Gastrocnemius medialis (tissue), 4 donors: Measurements from ENCODE around the gene UBE2S.

ENCODE experiments used
- POLR2A ChIP-seq, 2 donors: fragments of 450-650 bp; IDR thresholded peaks; one replicate each; pipeline ENCODE4 v1.6.1; 2017; ENCODE audit warnings: antibody characterized with exemption in 2 of 2, mild to moderate bottlenecking in 2 of 2, moderate library complexity in 2 of 2
- TF ChIP-seq, protein P1 (sequence below), 5 experiments: fragments of 450-650 bp in 3 of 5; fragments of 200-600 bp in 2 of 5; sonication (generic) in 2 of 5; IDR thresholded peaks in 4 of 5; conservative IDR thresholded peaks in 1 of 5; 1 replicate in 4 of 5; 2 replicates in 1 of 5; pipeline ENCODE4 v1.5.1; 2016 to 2019; ENCODE audit warnings: antibody characterized with exemption in 5 of 5, mild to moderate bottlenecking in 3 of 5, moderate library complexity in 3 of 5

GRCh38 chr19:55376241-55376933 lies 31.2 kb downstream of the UBE2S start, which contains the start of gene TMEM190:
- TF ChIP-seq, protein P1, sequence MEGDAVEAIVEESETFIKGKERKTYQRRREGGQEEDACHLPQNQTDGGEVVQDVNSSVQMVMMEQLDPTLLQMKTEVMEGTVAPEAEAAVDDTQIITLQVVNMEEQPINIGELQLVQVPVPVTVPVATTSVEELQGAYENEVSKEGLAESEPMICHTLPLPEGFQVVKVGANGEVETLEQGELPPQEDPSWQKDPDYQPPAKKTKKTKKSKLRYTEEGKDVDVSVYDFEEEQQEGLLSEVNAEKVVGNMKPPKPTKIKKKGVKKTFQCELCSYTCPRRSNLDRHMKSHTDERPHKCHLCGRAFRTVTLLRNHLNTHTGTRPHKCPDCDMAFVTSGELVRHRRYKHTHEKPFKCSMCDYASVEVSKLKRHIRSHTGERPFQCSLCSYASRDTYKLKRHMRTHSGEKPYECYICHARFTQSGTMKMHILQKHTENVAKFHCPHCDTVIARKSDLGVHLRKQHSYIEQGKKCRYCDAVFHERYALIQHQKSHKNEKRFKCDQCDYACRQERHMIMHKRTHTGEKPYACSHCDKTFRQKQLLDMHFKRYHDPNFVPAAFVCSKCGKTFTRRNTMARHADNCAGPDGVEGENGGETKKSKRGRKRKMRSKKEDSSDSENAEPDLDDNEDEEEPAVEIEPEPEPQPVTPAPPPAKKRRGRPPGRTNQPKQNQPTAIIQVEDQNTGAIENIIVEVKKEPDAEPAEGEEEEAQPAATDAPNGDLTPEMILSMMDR (IDR thresholded peaks at IDR 0.05 in 4 of 5, conservative IDR thresholded peaks at IDR 0.05 in 1 of 5), result no peak
- TF ChIP-seq POLR2A (IDR thresholded peaks at IDR 0.05), result no peak
